GM12878 (cell line): ENCODE results near the gene MRPL27. TPM values are rescaled to one million over a fixed set of nuclear protein-coding genes. Genes with fewer than 3 reads are reported as not detected.

ENCODE experiments used
- ATAC-seq: fragments of 200-7000 bp; cut with Tn5 transposase; 3 replicates; pipeline ENCODE4 v1.9.1; 2020; ENCODE audit warnings: mild to moderate bottlenecking, moderate library complexity
- BruUV-seq: library from RNA; stranded (reverse); fragments of 400-500 nt; replicated peaks from 2 replicates; lab custom pipeline; 2021; lab: Mats Ljungman, UMichigan
- CTCF ChIA-PET: fragments of 300-600 bp; sonication (Branson Sonifier 250); formaldehyde crosslinking; extraction: SDS; loops from one replicate; lab custom pipeline; 2021; ENCODE audit warnings: inconsistent platforms; lab: Yijun Ruan, JAX
- POLR2A ChIA-PET: fragments of 350-600 bp; formaldehyde crosslinking; extraction: SDS; loops from one replicate; lab custom pipeline; 2021; ENCODE audit warnings: inconsistent platforms; lab: Charles Lee
- RAD21 ChIA-PET: fragments of 300-600 bp; sonication (Branson Sonifier 250); formaldehyde crosslinking; loops from one replicate; lab custom pipeline; 2023; ENCODE audit warnings: antibody characterized with exemption; ENCODE audit not compliant: unreplicated experiment; lab: Charles Lee
- SMC1A ChIA-PET: fragments of 300-600 bp; sonication (Branson Sonifier 250); formaldehyde crosslinking; loops from one replicate; lab custom pipeline; 2023; ENCODE audit not compliant: unreplicated experiment, uncharacterized antibody; lab: Charles Lee
- DNase-seq: peaks from one replicate; pipeline ENCODE4 v3.0.0-alpha.2; 2011; ENCODE audit warnings: low read depth, low spot score
- FAIRE-seq: peaks from 3 replicates; lab custom pipeline; 2011; peaks lifted over from hg19 to GRCh38; lab: Jason Lieb, UNC
- H2AFZ ChIP-seq: 2 replicates; pipeline ENCODE4 v1.6.0; 2011; ENCODE audit warnings: low read depth, low read length, control low read depth; ENCODE audit not compliant: control insufficient read depth
- H3K27ac ChIP-seq: 2 replicates; pipeline ENCODE4 v1.5.1; 2011; ENCODE audit warnings: control low read depth; ENCODE audit not compliant: control insufficient read depth, insufficient read depth
- H3K27me3 ChIP-seq, 2 experiments: replicated peaks in 1 of 2; 2 replicates each; pipeline versions ENCODE4 v1.6.0 to v1.6.1; 2011; ENCODE audit warnings: low read length in 1 of 2; ENCODE audit not compliant: control insufficient read depth in 2 of 2, insufficient read depth in 2 of 2
- H3K36me3 ChIP-seq, 2 experiments: 2 replicates each; pipeline ENCODE4 v1.5.1; 2011; ENCODE audit warnings: low read length in 1 of 2; ENCODE audit not compliant: control insufficient read depth in 2 of 2, insufficient read depth in 2 of 2
- H3K4me1 ChIP-seq: 2 replicates; pipeline ENCODE4 v1.6.1; 2011; ENCODE audit warnings: mild to moderate bottlenecking, low read length, moderate library complexity, mixed read lengths; ENCODE audit not compliant: control insufficient read depth, insufficient read depth
- H3K4me2 ChIP-seq: 2 replicates; pipeline ENCODE4 v1.6.0; 2011; ENCODE audit warnings: control low read depth; ENCODE audit not compliant: control insufficient read depth, insufficient read depth
- H3K4me3 ChIP-seq: fragments of 200-600 bp; sonication (generic); 2 replicates; pipeline ENCODE4 v1.5.1; 2016
- H3K79me2 ChIP-seq: 2 replicates; pipeline ENCODE4 v1.6.0; 2011; ENCODE audit warnings: low read length; ENCODE audit not compliant: control insufficient read depth, insufficient read depth
- H3K9ac ChIP-seq: 2 replicates; pipeline ENCODE4 v1.8.0; 2011; ENCODE audit warnings: low read length, control low read depth, mixed read lengths; ENCODE audit not compliant: control insufficient read depth, insufficient read depth
- H3K9me3 ChIP-seq: replicated peaks from 3 replicates; pipeline ENCODE4 v1.5.1; 2011; ENCODE audit warnings: mild to moderate bottlenecking, low read length; ENCODE audit not compliant: control insufficient read depth, insufficient read depth
- H4K20me1 ChIP-seq: 2 replicates; pipeline ENCODE4 v1.6.0; 2011; ENCODE audit not compliant: control insufficient read depth, insufficient read depth
- ATF2 ChIP-seq: IDR thresholded peaks from 2 replicates; pipeline ENCODE4 v1.6.1; 2012; ENCODE audit warnings: low read length, inconsistent platforms
- CHD2 ChIP-seq: IDR thresholded peaks from 2 replicates; pipeline ENCODE4 v1.6.1; 2011; ENCODE audit warnings: low read depth, low read length, improper control_type of control experiment, borderline replicate concordance
- DPF2 ChIP-seq: fragments of 450-650 bp; IDR thresholded peaks from 2 replicates; pipeline ENCODE4 v1.6.1; 2017; ENCODE audit warnings: mild to moderate bottlenecking
- IRF3 ChIP-seq: fragments of 450-650 bp; IDR thresholded peaks from 2 replicates; pipeline ENCODE4 v1.6.1; 2014; ENCODE audit warnings: mild to moderate bottlenecking
- KAT2A ChIP-seq: conservative IDR thresholded peaks from 2 replicates; pipeline ENCODE4 v1.6.1; 2011; ENCODE audit warnings: low read depth, low read length; ENCODE audit not compliant: control insufficient read depth
- KDM1A ChIP-seq: fragments of 200-600 bp; sonication (generic); IDR thresholded peaks from 2 replicates; pipeline ENCODE4 v1.6.1; 2016; ENCODE audit warnings: borderline replicate concordance
- MEF2A ChIP-seq: IDR thresholded peaks from 2 replicates; pipeline ENCODE4 v1.6.1; 2011; ENCODE audit warnings: low read depth, mild to moderate bottlenecking, low read length, moderate library complexity; ENCODE audit not compliant: insufficient read depth
- MXI1 ChIP-seq: fragments of 150-350 bp; IDR thresholded peaks from 2 replicates; pipeline ENCODE4 v1.6.1; 2011; ENCODE audit warnings: low read depth, mild to moderate bottlenecking, inconsistent platforms, low read length, improper control_type of control experiment
- NR2F1 ChIP-seq: fragments of 450-650 bp; conservative IDR thresholded peaks from 2 replicates; pipeline ENCODE4 v1.6.1; 2017; ENCODE audit warnings: mild to moderate bottlenecking
- PBX3 ChIP-seq: IDR thresholded peaks from 2 replicates; pipeline ENCODE4 v1.6.1; 2011; ENCODE audit warnings: mild to moderate bottlenecking, low read depth, low read length, moderate library complexity; ENCODE audit not compliant: insufficient replicate concordance
- PKNOX1 ChIP-seq: fragments of 450-650 bp; IDR thresholded peaks from 2 replicates; pipeline ENCODE4 v1.6.1; 2016; ENCODE audit warnings: mild to moderate bottlenecking
- RBBP5 ChIP-seq: fragments of 200-600 bp; sonication (generic); conservative IDR thresholded peaks from 2 replicates; pipeline ENCODE4 v1.6.1; 2016
- SP1 ChIP-seq: IDR thresholded peaks from one replicate; pipeline ENCODE4 v1.6.1; 2011; ENCODE audit warnings: low read depth, low read length
- SREBF2 ChIP-seq: IDR thresholded peaks from 2 replicates; pipeline ENCODE4 v1.6.1; 2012; ENCODE audit warnings: mild to moderate bottlenecking, low read length
- SUZ12 ChIP-seq: fragments of 200-600 bp; sonication (generic); IDR thresholded peaks from one replicate; pipeline ENCODE4 v1.6.1; 2018; ENCODE audit warnings: antibody characterized with exemption, mild to moderate bottlenecking; ENCODE audit not compliant: unreplicated experiment
- TARDBP ChIP-seq: IDR thresholded peaks from 2 replicates; pipeline ENCODE4 v1.6.1; 2016; ENCODE audit warnings: borderline replicate concordance
- ZBTB40 ChIP-seq: fragments of 450-650 bp; IDR thresholded peaks from 2 replicates; pipeline ENCODE4 v1.6.1; 2016; ENCODE audit warnings: mild to moderate bottlenecking, moderate library complexity, borderline replicate concordance
- WGBS: methylation state at CpG from one replicate; pipeline ENCODE4 v1.1.6; 2016; ENCODE audit warnings: low lambda C conversion rate; ENCODE audit not compliant: insufficient replicate concordance, insufficient coverage; ENCODE audit errors: missing lambda C conversion rate; 5-methylcytosine and 5-hydroxymethylcytosine counted together
- in situ Hi-C: fragments of 300-500 bp; cut with MboI; formaldehyde crosslinking; loops from 9 replicates; pipeline ENCODE4 v1.14.3; 2018; ENCODE audit warnings: mixed read lengths
- intact Hi-C: fragments of 100-400 bp; cut with micrococcal nuclease; formaldehyde crosslinking; loops from one replicate; pipeline ENCODE4 v1.14.2; 2022; ENCODE audit not compliant: unreplicated experiment
- polyA plus RNA-seq, 11 experiments: library from polyadenylated mRNA; depleted of rRNA in 4 of 11; unstranded in 6 of 11; stranded (reverse) in 5 of 11; fragments of >200 nt; fragmentation: Nextera tagmentation in 4 of 11; fragmentation: Illumina TruSeq in 1 of 11; extraction: Ambion mirVana in 4 of 11; extraction: Trizol in 1 of 11; gene quantifications; 1 replicate in 1 of 11; 2 replicates in 10 of 11; pipeline versions ENCODE4 v1.2.1 to v1.2.3, GENCODE V29; 2011 to 2016; ENCODE audit warnings: inconsistent platforms in 2 of 11, missing spikeins in 2 of 11, low read depth in 1 of 11
- total RNA-seq, 4 experiments: library from RNA; depleted of rRNA in 3 of 4; stranded (reverse); fragments of >200 nt in 3 of 4; fragmentation: Illumina TruSeq in 1 of 4; extraction: Trizol in 1 of 4; gene quantifications; 2 replicates each; pipeline versions ENCODE4 v1.2.1 to v1.2.3, GENCODE V29; 2013 to 2021

Gene MRPL27
- total and polyA plus RNA-seq, 10 of the 15 experiments (the other 5 are each of a cell fraction or from before 2014, with no cell fraction given): 83.0 to 390 (median 131) TPM

- no peak for FAIRE-seq
- in situ Hi-C loops (no loop called here), intact Hi-C loops (no loop called here)
- H3K27ac ChIP-seq: no peak overlapping the region
- H2AFZ ChIP-seq: no peak overlapping the region
- no peak for ATAC-seq
- H4K20me1 ChIP-seq: no peaks in the 10 kb centered on the region
- H3K36me3 ChIP-seq: no peaks in the 10 kb centered on the region
- no peaks in the 10 kb centered on the region for H3K79me2 ChIP-seq
- no peak for DNase-seq
- no peak overlapping the region for H3K9ac ChIP-seq
- H3K9me3 ChIP-seq: no peaks in the 10 kb centered on the region
- no peaks in the 10 kb centered on the region for H3K4me1 ChIP-seq
- 50% methylated on average over 6 of the region's 6 CpGs for WGBS
- SMC1A ChIA-PET: interaction anchor here (0.9 to 2.8 kb wide), 4 partner anchors 22 to 132 kb away, joined by 3 to 15 read pairs (median 6); no protein-coding TSS in a partner anchor
- RAD21 ChIA-PET: interaction anchor here (1.0 to 3.8 kb wide), 8 partner anchors 15 to 238 kb away, joined by 3 to 17 read pairs (median 6); partner anchors contain the start of gene TMEM92
- no TSS peak for BruUV-seq
- CTCF ChIA-PET: interaction anchor here (0.7 to 8.0 kb wide), 9 partner anchors 11 to 238 kb away, joined by 3 to 72 read pairs (median 7); partner anchors contain the start of genes COL1A1 and TMEM92
- H3K4me3 ChIP-seq: no peak overlapping the region
- POLR2A ChIA-PET: no interaction called here
- no peaks in the 10 kb centered on the region for H3K27me3 ChIP-seq
- no peak overlapping the region for H3K4me2 ChIP-seq
- TF ChIP-seq NR2F1 (no peak), TARDBP (no peak), KDM1A (no peak), SREBF2 (no peak), ZBTB40 (no peak), RBBP5 (no peak), SP1 (no peak), SUZ12 (no peak), ATF2 (no peak), DPF2 (no peak), KAT2A (no peak), IRF3 (no peak), PKNOX1 (no peak), CHD2 (no peak), PBX3 (no peak), MXI1 (no peak), MEF2A (no peak)
Observed at GRCh38 chr17:50332196-50332595, 40.8 kb downstream of the MRPL27 start.
